ENCODE measurements around the gene USP47. TPM values are rescaled to one million over a fixed set of nuclear protein-coding genes. Genes with fewer than 3 reads are reported as not detected.

USP47 gene
- polyA plus RNA-seq, 5 donors: 82.0 to 123 (median 120) TPM

DNA sequence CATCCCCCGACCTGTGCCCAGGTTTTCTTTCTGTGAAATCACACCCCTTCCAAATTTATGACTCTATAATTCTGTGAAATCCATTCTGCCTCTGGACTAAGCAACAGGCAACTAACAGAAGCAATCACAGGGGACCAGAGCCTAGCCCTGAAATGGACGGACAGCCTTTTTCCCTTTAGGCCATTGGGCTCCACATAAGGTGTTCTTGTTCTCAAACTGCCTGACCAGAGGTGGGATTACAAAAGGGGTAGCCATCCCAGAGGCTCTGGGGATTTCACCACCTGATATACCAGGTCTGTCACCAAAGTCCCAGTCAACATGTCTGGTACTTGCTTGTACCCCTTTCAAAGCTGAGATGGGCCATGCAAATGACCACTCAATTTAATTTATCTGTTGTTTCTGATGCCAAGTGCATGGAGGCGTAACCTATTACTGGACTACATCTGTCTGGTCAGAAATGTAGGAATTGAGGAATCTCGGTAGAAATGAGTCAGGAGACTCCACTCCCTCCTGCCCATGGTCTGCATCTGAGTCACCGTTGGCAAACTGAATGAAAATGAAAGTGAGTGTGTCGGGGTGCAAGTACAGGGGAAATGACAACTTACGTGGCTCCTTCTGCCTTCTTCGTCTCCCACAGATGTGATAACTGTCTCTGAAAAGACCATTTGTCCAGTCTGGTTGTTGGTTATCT is 156.5 kb downstream of the USP47 start:
- DNase-seq: no peak

DNA sequence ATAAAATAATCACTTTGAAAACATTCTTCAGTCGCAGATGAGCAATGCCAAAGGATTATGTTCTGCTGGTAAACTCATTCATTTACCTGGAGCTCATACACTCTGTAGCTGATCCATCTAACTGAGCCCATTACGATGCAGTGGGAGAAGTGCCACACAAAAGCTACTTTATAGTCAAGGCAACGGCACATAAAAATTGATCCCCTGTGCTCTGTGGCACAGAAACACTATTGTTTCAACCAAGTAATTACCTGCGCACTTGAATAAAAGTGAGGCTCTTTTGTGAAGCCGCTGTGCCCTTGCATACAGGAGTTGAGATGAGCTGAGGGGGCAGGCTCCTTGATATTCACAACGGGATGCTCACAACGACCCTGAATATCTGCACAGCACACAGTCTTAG is 159.4 kb downstream of the USP47 start:
- DNase-seq: no peak

DNA sequence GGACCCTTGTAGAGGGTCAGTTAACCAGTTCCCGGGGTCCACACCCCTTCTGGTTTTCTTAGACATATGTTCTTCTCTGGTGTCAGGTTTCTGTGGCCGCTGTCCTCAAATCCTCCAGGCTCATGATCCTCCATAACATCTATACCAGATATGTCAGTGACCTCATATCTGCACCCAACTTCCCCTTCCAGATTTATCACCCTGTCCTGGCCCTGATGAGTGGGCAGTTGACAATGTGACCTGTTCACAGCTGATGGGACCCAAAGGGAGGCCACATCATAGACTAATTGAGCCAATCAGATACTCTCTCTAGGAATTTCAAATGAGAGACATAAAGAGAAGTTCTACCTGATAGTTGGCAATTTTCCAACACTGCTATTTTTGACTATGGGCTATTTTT is 161.6 kb downstream of the USP47 start:
- DNase-seq: no peak

DNA sequence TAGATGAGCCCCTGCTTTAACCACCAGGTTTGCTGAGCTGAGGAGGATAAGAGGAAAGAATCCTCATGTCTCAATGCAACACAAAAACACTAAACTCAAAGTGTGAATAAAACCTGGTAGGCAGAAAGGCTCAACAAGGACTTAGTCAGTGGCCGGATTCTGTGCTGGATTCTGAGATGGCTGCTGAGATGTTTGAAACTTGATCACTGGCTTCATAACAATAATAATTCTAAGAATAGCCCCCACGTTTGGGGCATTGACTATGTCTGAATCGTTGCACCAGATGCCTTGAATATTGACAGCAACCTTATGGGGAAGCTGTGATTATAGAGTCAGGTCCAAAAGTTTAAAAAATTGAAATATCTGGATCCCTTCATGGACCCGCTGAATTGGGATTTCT is 162.0 kb downstream of the USP47 start:
- no peak for DNase-seq

DNA sequence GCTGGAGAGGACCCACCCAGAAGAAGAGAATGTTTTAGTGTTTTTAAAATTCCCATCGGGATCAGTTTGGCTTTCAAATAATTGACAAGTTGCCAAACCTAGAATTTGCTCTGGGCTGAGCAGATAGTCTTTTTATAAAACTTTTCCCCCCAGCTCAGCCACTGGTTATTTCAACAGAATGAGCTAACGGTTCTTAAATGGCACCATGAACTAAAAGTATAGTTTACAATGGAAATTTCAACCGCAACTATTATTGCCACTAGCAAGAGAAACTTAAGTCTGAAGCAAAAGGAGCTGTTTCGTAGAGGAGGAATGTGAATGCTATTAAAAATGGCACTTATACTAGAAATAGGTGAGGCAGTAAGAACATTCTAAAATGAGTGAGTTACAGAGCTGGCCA is 163.3 kb downstream of the USP47 start:
- DNase-seq: no peak

DNA sequence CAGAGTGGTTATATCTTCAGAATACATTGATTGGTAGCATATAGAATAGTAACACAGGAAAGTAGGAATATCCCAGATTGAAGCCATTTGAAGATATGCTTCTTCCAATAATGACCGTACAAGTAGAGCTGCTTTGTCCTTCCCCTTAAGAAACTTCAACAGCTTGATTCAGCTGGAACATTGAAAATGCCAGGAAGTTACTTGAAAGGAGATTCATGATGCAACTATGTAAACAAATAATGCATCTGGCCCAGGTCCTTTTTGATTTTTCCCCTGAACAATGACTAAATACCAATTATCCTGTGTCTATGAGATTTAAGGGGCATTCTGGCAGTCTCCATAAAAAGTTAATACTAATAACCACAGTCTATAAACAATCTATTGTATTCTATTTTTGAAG is 163.7 kb downstream of the USP47 start:
- peak; percentile 48 to 60 for DNase-seq

DNA sequence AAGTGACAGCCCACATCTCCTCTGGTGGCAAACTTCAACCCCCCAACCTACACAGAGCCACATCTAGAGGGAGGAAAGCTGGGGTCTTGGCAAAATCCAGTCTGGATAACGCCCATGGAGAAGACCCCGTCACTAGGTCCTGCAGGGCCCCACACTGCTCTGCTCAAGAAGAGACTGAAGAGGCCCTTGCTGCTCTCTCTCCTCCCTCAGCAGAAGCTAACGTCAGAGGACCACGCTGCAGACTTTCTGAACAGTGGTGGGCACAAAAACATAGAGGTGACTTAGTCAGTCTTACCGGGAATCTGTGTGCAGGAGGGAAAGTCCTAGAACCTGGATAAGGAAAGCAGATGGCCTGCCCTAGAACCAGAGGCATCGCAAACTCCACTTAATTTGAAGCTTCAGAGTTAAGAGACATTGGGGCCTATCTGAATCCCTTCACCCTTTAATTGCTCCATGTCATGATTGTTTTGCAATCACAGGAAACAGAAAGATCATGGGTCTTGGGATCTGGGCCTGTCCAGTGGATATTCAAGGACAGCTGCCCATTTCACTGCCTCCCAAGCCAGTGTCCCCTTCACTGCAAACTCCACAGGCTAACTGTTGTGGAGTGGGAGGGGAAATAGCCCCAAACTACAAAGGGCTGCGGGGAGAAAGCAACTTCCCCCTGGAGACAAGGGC is 164.9 kb downstream of the USP47 start:
- no peak for DNase-seq

DNA sequence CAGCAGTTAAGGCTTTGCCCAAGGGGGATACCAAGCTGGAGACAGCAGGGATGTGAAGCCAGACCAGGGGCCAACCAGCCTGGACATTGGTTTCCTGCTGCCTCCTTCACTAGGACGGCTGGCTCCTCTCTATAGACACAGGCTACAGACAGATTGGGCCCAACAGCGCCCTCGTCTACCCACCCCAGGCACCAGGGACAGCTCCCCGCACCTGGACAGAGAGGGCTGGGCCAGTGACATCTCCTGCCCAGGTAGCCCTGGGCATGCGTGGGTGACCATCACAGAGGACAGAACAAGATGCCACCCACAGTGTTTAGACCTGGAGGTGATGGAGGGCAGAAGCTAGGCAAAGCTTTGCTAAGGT is 165.4 kb downstream of the USP47 start:
- no peak for DNase-seq

DNA sequence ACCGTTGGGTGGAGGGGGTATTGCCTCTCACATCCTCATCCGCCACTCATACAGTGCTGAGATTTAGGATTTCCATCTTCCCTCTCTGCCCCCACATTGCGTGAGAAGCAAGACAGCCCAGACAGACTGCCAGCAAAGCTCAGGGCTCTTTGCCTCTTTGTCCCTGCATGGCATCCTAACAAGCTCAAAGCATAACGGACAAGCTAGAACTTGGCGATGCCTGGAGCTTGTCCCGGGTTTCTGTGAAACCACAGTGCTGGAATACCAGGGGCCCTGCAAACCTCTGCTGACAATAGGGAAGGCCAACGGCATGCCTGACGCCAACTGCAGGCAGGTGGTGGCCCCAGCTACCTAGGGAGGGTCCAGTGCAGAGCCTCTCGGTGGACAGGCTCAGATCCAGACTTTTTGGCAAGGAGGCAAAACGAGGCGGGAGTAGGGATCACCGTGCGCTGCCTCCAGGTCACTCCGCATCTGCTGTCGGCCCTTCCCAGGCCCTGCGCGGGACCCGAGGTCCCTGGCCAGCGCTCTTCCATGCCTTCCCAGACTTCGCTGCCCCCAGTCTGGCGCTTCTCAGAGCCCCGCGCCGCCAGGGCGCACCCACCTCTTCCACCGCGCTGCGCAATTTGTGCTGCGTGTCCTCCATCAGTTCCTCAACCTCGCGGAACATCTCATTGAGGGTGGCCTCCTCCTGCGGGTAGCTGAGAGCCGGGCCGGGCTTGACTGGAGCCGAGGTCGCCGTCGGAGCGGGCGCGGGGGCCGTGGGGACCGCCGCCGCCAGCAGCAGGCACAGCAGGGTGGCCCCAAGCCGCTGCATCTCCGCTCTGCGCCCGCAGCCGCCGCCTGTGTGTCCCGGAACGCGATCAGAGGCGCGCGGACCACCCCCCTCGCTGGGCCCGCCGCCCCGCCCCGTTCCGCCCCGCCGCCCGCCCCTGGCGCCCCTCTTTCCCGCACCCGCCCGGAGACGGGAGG is 166.3 kb downstream of the USP47 start, which contains the start of gene DKK3:
Gene DKK3 (minus strand): TSS at position 858 of the 969 bp plus-strand sequence. CDS start 44 bp downstream, at position 814.
- no peak for DNase-seq

Other genes with a start within 250 kb of the USP47 start
- gene GALNT18, start 220.0 kb upstream of the USP47 start, polyA plus RNA-seq (ENCODE audit: insufficient read depth in 1 of 5, insufficient read length in 5 of 5, low replicate concordance in 1 of 5): 10 to 100 TPM; 18.0 to 26.8 (median 20.7) TPM
- 100 to 1,000 TPM; 144 to 187 (median 170) TPM for gene DKK3, start 166.7 kb downstream of the USP47 start, polyA plus RNA-seq (ENCODE audit: insufficient read depth in 1 of 5, insufficient read length in 5 of 5, low replicate concordance in 1 of 5)